ENCODE measurements around the gene LCORL.

Gene LCORL

DNA sequence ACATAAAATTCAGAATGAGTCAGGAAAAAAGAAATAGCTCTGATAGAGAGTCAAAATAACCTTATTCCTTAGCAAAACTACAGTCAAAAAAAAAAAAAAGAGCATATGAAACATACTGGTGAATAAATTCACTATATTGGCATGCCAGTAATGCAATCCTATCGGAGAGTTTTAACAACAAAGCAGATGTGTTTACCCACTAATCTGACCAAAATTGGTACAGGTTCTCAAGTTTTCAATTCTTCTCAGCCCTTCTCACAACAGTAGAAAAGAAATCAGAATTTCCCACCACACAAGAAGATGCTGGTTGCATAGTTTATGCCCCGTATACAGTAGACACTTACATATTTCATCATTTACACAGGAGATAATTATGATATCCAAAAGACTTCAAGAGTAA lies 59.4 kb downstream of the LCORL start:
- no peak for TF ChIP-seq TAF1 (IDR thresholded peaks at IDR 0.05; ENCODE audit: borderline replicate concordance, low read depth, low read length)
- TF ChIP-seq POLR2A (IDR thresholded peaks at IDR 0.05; ENCODE audit: low read depth, low read length), result no peak
- TF ChIP-seq POLR2AphosphoS5 (IDR thresholded peaks at IDR 0.05; ENCODE audit: low read depth, low read length), result no peak
- no peak for DNase-seq (ENCODE audit: insufficient read length)
- no peak for FAIRE-seq

DNA sequence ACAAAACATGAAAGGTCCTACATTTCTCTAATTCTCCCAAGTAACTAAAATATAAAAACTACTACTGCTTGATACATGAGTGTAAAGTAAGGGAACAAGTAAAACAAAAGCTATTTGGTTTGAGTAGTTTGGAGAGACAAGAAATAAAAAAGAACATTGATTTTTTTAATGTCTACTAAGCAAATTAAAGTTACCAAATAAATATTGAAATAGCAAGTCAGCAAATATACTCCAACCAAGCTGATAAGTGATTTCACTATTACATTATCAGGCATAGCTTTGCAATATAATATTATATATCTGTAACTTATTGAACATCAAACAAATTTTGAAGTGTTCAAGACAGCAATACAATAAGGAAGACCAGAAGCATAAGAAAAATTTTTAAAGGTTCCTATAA lies 60.3 kb downstream of the LCORL start:
- no peak for FAIRE-seq
- DNase-seq (ENCODE audit: insufficient read length), result no peak
- TF ChIP-seq POLR2AphosphoS5 (IDR thresholded peaks at IDR 0.05; ENCODE audit: low read depth, low read length), result no peak
- no peak for TF ChIP-seq TAF1 (IDR thresholded peaks at IDR 0.05; ENCODE audit: borderline replicate concordance, low read depth, low read length)
- TF ChIP-seq POLR2A (IDR thresholded peaks at IDR 0.05; ENCODE audit: low read depth, low read length), result no peak

DNA sequence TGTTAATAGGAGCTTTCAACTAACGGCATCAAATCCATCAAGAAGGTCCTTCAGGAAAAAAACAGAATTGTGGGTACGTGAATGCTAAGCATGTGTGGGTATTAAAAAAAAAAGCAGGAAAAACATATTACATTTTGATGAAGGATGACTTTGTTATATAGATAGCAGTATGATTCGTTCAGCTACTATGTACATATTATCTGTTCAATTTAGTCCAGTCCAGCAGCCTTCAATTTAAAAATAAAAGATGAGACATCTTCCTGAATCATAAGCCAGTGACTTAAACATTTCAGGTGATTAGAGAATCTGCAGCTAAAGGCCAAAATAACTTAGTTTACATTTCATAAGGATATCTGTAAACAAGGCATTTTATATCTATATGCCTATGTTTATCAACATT lies 63.4 kb downstream of the LCORL start:
- no peak for DNase-seq (ENCODE audit: insufficient read length)
- FAIRE-seq, result no peak
- TF ChIP-seq TAF1 (IDR thresholded peaks at IDR 0.05; ENCODE audit: borderline replicate concordance, low read depth, low read length), result no peak

DNA sequence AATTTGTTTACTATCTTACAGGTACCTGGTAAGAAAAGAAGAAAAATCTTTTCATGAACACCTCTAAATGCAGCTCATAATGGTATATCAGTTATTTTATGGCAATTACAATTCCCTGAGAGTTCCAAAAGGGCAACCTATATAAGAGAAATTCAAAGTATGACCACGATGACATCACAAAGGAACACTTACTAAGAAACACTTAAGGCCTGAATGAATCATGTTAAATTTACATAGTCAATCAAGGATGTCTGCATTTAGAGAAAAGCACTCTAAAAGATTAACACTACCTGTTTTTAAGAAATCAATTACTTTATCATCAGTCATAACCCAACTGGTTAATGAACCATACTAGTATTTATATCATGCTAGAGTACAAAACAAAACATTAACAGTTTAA lies 63.9 kb downstream of the LCORL start:
- TF ChIP-seq POLR2A (IDR thresholded peaks at IDR 0.05; ENCODE audit: low read depth, low read length) (no peak), POLR2AphosphoS5 (IDR thresholded peaks at IDR 0.05; ENCODE audit: low read depth, low read length) (no peak), TAF1 (IDR thresholded peaks at IDR 0.05; ENCODE audit: borderline replicate concordance, low read depth, low read length) (no peak)
- no peak for DNase-seq (ENCODE audit: insufficient read length)
- FAIRE-seq, result no peak

GRCh38 chr4:17956245-17956644 lies 65.3 kb downstream of the LCORL start:
- DNase-seq (ENCODE audit: insufficient read length), result no peak
- no peak for FAIRE-seq
- no peak for TF ChIP-seq POLR2A (IDR thresholded peaks at IDR 0.05; ENCODE audit: low read depth, low read length)
- no peak for TF ChIP-seq TAF1 (IDR thresholded peaks at IDR 0.05; ENCODE audit: borderline replicate concordance, low read depth, low read length)
- TF ChIP-seq POLR2AphosphoS5 (IDR thresholded peaks at IDR 0.05; ENCODE audit: low read depth, low read length), result no peak

- TF ChIP-seq POLR2A (IDR thresholded peaks at IDR 0.05; ENCODE audit: low read depth, low read length) (no peak), TAF1 (IDR thresholded peaks at IDR 0.05; ENCODE audit: borderline replicate concordance, low read depth, low read length) (no peak), POLR2AphosphoS5 (IDR thresholded peaks at IDR 0.05; ENCODE audit: low read depth, low read length) (no peak)
- DNase-seq (ENCODE audit: insufficient read length), result no peak
- FAIRE-seq, result no peak
These were observed 76.3 kb downstream of the LCORL start for GRCh38 chr4:17945303-17945702.

DNA sequence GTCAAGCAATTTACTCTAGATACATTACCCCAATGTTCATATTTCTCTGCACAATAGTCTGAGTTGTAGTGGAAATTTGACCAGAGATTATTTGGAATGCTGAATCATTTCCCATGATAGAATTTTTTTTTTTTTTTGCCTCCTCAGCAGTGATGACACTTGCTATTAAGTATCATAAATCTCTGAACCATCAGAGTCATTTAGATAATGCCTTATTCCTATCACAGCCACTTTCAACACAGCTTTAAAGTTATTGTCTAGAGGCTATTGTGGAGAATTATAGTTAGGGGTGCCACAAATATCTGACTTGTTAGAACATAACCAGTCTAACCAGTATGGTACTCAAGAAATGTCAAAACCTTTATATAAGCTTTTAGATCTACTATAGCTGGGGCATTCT lies 79.8 kb downstream of the LCORL start:
- no peak for TF ChIP-seq POLR2AphosphoS5 (IDR thresholded peaks at IDR 0.05; ENCODE audit: low read depth, low read length)
- TF ChIP-seq POLR2A (IDR thresholded peaks at IDR 0.05; ENCODE audit: low read depth, low read length), result no peak
- no peak for TF ChIP-seq TAF1 (IDR thresholded peaks at IDR 0.05; ENCODE audit: borderline replicate concordance, low read depth, low read length)
- DNase-seq (ENCODE audit: insufficient read length) (no peak), FAIRE-seq (no peak)

- DNase-seq (ENCODE audit: insufficient read length) (no peak), FAIRE-seq (no peak)
- TF ChIP-seq POLR2A (IDR thresholded peaks at IDR 0.05; ENCODE audit: low read depth, low read length) (no peak), TAF1 (IDR thresholded peaks at IDR 0.05; ENCODE audit: borderline replicate concordance, low read depth, low read length) (no peak), POLR2AphosphoS5 (IDR thresholded peaks at IDR 0.05; ENCODE audit: low read depth, low read length) (no peak)
These were observed 82.5 kb downstream of the LCORL start for GRCh38 chr4:17939054-17939453.

DNA sequence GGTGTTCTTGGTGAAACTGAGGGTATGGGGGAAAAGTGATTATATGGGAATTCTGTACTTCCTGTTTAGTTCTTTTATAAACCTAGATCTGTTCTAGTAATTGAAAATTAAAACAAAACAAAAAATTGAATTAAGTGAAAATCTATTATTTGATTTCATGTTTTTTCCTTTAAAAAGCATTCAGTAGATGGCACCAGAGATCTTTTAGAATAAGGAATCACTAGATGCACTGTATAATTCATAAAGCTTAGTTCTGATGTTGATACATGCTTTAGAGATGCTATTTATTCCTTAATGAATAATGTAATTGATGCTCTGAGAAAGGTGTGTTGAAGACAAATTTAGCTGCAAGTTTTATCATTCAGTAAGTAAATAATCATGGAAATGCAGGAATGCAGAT lies 87.3 kb downstream of the LCORL start:
- FAIRE-seq, result no peak
- DNase-seq (ENCODE audit: insufficient read length), result no peak
- TF ChIP-seq POLR2A (IDR thresholded peaks at IDR 0.05; ENCODE audit: low read depth, low read length), result no peak
- TF ChIP-seq TAF1 (IDR thresholded peaks at IDR 0.05; ENCODE audit: borderline replicate concordance, low read depth, low read length), result no peak
- TF ChIP-seq POLR2AphosphoS5 (IDR thresholded peaks at IDR 0.05; ENCODE audit: low read depth, low read length), result no peak

GRCh38 chr4:17933126-17933525 lies 88.4 kb downstream of the LCORL start:
- FAIRE-seq, result no peak
- no peak for DNase-seq (ENCODE audit: insufficient read length)
- TF ChIP-seq TAF1 (IDR thresholded peaks at IDR 0.05; ENCODE audit: borderline replicate concordance, low read depth, low read length) (no peak), POLR2AphosphoS5 (IDR thresholded peaks at IDR 0.05; ENCODE audit: low read depth, low read length) (no peak), POLR2A (IDR thresholded peaks at IDR 0.05; ENCODE audit: low read depth, low read length) (no peak)

DNA sequence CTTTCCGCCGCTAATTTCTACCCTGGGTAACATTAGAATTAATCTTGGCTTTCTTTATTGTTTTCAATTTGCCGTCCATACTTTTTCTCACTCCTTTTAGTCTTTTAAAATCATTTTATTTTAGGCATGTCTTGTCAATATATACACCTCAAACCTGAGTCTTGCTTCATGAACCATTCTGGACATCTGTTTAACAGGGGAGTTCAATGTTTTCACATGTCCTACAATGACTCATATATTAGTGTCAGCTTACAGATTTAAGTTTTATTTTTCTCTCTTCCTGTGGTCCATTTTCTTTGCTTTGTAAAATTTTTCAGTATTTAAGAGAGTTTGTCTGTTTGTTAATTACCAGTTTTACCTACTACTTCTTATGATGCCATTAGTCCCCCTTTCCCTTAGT lies 89.5 kb downstream of the LCORL start:
- TF ChIP-seq POLR2AphosphoS5 (IDR thresholded peaks at IDR 0.05; ENCODE audit: low read depth, low read length), result no peak
- TF ChIP-seq TAF1 (IDR thresholded peaks at IDR 0.05; ENCODE audit: borderline replicate concordance, low read depth, low read length), result no peak
- no peak for TF ChIP-seq POLR2A (IDR thresholded peaks at IDR 0.05; ENCODE audit: low read depth, low read length)
- DNase-seq (ENCODE audit: insufficient read length), result no peak
- no peak for FAIRE-seq

DNA sequence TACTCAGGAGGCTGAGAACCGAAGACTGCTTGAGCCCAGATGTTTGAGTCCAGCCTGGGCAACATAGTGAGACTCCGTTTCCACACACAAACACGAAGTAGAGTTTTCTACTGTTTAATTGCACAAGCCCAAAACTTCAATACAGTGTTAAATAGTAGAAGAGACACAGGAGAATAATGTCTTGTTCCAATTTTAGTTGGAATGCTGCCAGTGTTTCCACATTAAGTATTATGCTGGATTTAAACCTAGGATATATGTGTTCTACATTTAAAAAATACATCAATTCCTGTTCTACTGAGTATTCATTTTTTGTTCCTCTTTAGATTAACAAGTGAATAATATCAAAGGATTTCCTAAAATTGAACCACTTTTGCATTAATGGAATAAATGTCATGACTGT lies 91.3 kb downstream of the LCORL start:
- no peak for DNase-seq (ENCODE audit: insufficient read length)
- TF ChIP-seq POLR2AphosphoS5 (IDR thresholded peaks at IDR 0.05; ENCODE audit: low read depth, low read length), result no peak
- TF ChIP-seq POLR2A (IDR thresholded peaks at IDR 0.05; ENCODE audit: low read depth, low read length), result no peak
- no peak for TF ChIP-seq TAF1 (IDR thresholded peaks at IDR 0.05; ENCODE audit: borderline replicate concordance, low read depth, low read length)
- no peak for FAIRE-seq

- TF ChIP-seq POLR2A (IDR thresholded peaks at IDR 0.05; ENCODE audit: low read depth, low read length) (no peak), POLR2AphosphoS5 (IDR thresholded peaks at IDR 0.05; ENCODE audit: low read depth, low read length) (no peak), TAF1 (IDR thresholded peaks at IDR 0.05; ENCODE audit: borderline replicate concordance, low read depth, low read length) (no peak)
- FAIRE-seq, result no peak
- DNase-seq (ENCODE audit: insufficient read length), result no peak
These were observed 97.4 kb downstream of the LCORL start for GRCh38 chr4:17924189-17924588.
